Measurements from ENCODE around the gene HS3ST5. TPM values are rescaled to one million over a fixed set of nuclear protein-coding genes. Genes with fewer than 3 reads are reported as not detected.

Gene HS3ST5
- total RNA-seq, 1 donor from 2014 or later = 1.5 TPM

DNA sequence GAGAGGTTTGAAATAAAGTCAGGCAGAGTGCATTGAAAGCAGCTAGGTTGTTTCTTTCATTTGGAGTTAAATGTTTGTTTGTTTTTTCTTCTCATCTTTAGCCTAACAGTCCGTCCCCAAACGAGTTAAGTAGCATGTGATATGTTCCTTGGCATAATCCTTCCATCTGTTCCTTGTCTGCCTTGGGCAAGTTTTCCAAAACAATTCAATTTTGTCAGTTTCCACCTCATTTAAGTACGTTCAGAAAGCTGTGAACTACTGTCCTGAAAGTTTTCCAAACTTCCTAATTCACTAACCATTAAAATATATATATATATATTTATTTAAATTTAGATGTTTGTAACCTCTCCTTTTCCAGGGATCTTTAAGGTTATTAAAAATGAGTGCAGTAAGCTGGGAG lies 310.1 kb downstream of the HS3ST5 start:
- Histone ChIP-seq H3K27ac (ENCODE audit: low read depth, low read length) (no peak overlapping the region), H3K4me3 (ENCODE audit: insufficient read depth, low read depth, low read length) (no peak overlapping the region), H3K79me2 (ENCODE audit: insufficient read depth, low read length) (no peaks in the 10 kb centered on the region), H3K9ac (ENCODE audit: low read length) (no peak overlapping the region), H2AFZ (ENCODE audit: low read depth, low read length) (no peak overlapping the region), H3K4me1 (ENCODE audit: insufficient read depth, low read length) (no peaks in the 10 kb centered on the region), H3K36me3 (ENCODE audit: insufficient read depth, low read length) (no peaks in the 10 kb centered on the region), H3K27me3 (ENCODE audit: insufficient read depth, low read length) (no peaks in the 10 kb centered on the region), H3K4me2 (ENCODE audit: low read length) (no peak overlapping the region), H4K20me1 (ENCODE audit: insufficient read depth, low read length) (no peaks in the 10 kb centered on the region), H3K9me3 (ENCODE audit: insufficient read depth, low read depth, low read length) (no peaks in the 10 kb centered on the region)
- Mint-ChIP-seq H3K9me3 (ENCODE audit: unreplicated experiment) (no peaks in the 10 kb centered on the region), H3K4me3 (ENCODE audit: unreplicated experiment) (no peak overlapping the region), H3K4me1 (ENCODE audit: low read depth, unreplicated experiment) (peaks cover 6% of the 10 kb centered on the region), H3K27ac (ENCODE audit: unreplicated experiment) (no peak overlapping the region), H3K36me3 (ENCODE audit: low read depth, unreplicated experiment) (peaks cover 2% of the 10 kb centered on the region), H3K27me3 (ENCODE audit: low read depth, unreplicated experiment) (no peaks in the 10 kb centered on the region)
- FAIRE-seq (no peak), DNase-seq (ENCODE audit: low read depth) (no peak)
- TF ChIP-seq EZH2 (IDR thresholded peaks at IDR 0.05; ENCODE audit: insufficient read depth, low read length) = no peak
- TF ChIP-seq CTCF (IDR thresholded peaks at IDR 0.05; ENCODE audit: insufficient read depth, low read depth, low read length) = no peak

GRCh38 chr6:114030767-114031166 lies 312.1 kb downstream of the HS3ST5 start:
- H3K4me3 ChIP-seq (ENCODE audit: insufficient read depth, low read depth, low read length) = no peak overlapping the region
- no peak overlapping the region for H3K4me2 ChIP-seq (ENCODE audit: low read length)
- Mint-ChIP-seq H3K27me3 (ENCODE audit: low read depth, unreplicated experiment) (no peaks in the 10 kb centered on the region), H3K27ac (ENCODE audit: unreplicated experiment) (no peak overlapping the region), H3K4me3 (ENCODE audit: unreplicated experiment) (no peak overlapping the region), H3K4me1 (ENCODE audit: low read depth, unreplicated experiment) (peaks cover 6% of the 10 kb centered on the region), H3K36me3 (ENCODE audit: low read depth, unreplicated experiment) (no peaks in the 10 kb centered on the region), H3K9me3 (ENCODE audit: unreplicated experiment) (no peaks in the 10 kb centered on the region)
- H3K36me3 ChIP-seq (ENCODE audit: insufficient read depth, low read length) = no peaks in the 10 kb centered on the region
- no peaks in the 10 kb centered on the region for H3K79me2 ChIP-seq (ENCODE audit: insufficient read depth, low read length)
- no peak for DNase-seq (ENCODE audit: low read depth)
- no peaks in the 10 kb centered on the region for H3K27me3 ChIP-seq (ENCODE audit: insufficient read depth, low read length)
- H3K27ac ChIP-seq (ENCODE audit: low read depth, low read length) = no peak overlapping the region
- no peaks in the 10 kb centered on the region for H3K4me1 ChIP-seq (ENCODE audit: insufficient read depth, low read length)
- TF ChIP-seq CTCF (IDR thresholded peaks at IDR 0.05; ENCODE audit: insufficient read depth, low read depth, low read length) = no peak
- TF ChIP-seq EZH2 (IDR thresholded peaks at IDR 0.05; ENCODE audit: insufficient read depth, low read length) = no peak
- no peak overlapping the region for H3K9ac ChIP-seq (ENCODE audit: low read length)
- FAIRE-seq = no peak
- no peaks in the 10 kb centered on the region for H3K9me3 ChIP-seq (ENCODE audit: insufficient read depth, low read depth, low read length)
- H2AFZ ChIP-seq (ENCODE audit: low read depth, low read length) = no peak overlapping the region
- no peaks in the 10 kb centered on the region for H4K20me1 ChIP-seq (ENCODE audit: insufficient read depth, low read length)

- Mint-ChIP-seq H3K4me1 (ENCODE audit: low read depth, unreplicated experiment) (no peaks in the 10 kb centered on the region), H3K9me3 (ENCODE audit: unreplicated experiment) (no peaks in the 10 kb centered on the region), H3K27ac (ENCODE audit: unreplicated experiment) (no peak overlapping the region), H3K4me3 (ENCODE audit: unreplicated experiment) (no peak overlapping the region), H3K36me3 (ENCODE audit: low read depth, unreplicated experiment) (peaks cover 2% of the 10 kb centered on the region), H3K27me3 (ENCODE audit: low read depth, unreplicated experiment) (no peaks in the 10 kb centered on the region)
- H4K20me1 ChIP-seq (ENCODE audit: insufficient read depth, low read length) = no peaks in the 10 kb centered on the region
- no peak overlapping the region for H3K9ac ChIP-seq (ENCODE audit: low read length)
- no peaks in the 10 kb centered on the region for H3K36me3 ChIP-seq (ENCODE audit: insufficient read depth, low read length)
- DNase-seq (ENCODE audit: low read depth) (no peak), FAIRE-seq (no peak)
- H3K4me3 ChIP-seq (ENCODE audit: insufficient read depth, low read depth, low read length) = no peak overlapping the region
- H3K9me3 ChIP-seq (ENCODE audit: insufficient read depth, low read depth, low read length) = no peaks in the 10 kb centered on the region
- no peaks in the 10 kb centered on the region for H3K27me3 ChIP-seq (ENCODE audit: insufficient read depth, low read length)
- no peak overlapping the region for H3K4me2 ChIP-seq (ENCODE audit: low read length)
- H2AFZ ChIP-seq (ENCODE audit: low read depth, low read length) = no peak overlapping the region
- no peak overlapping the region for H3K27ac ChIP-seq (ENCODE audit: low read depth, low read length)
- H3K79me2 ChIP-seq (ENCODE audit: insufficient read depth, low read length) = no peaks in the 10 kb centered on the region
- H3K4me1 ChIP-seq (ENCODE audit: insufficient read depth, low read length) = no peaks in the 10 kb centered on the region
- TF ChIP-seq CTCF (IDR thresholded peaks at IDR 0.05; ENCODE audit: insufficient read depth, low read depth, low read length) = no peak
- TF ChIP-seq EZH2 (IDR thresholded peaks at IDR 0.05; ENCODE audit: insufficient read depth, low read length) = no peak
These were observed 318.1 kb downstream of the HS3ST5 start for GRCh38 chr6:114024746-114025145.

Data from astrocyte (in vitro differentiated cells and primary cell).